ENCODE data around the gene KCNH4.
"Not testable (repeated sequence)": the region's sequence is repeated elsewhere in the genome, so short reads cannot be mapped to it uniquely, and the experiment has no call there.

KCNH4 gene

GRCh38 chr17:42160531-42160910 is 20.4 kb downstream of the KCNH4 start:
- CTCF ChIA-PET, result interaction anchor here (0.6 kb wide), 2 partner anchors 41 to 373 kb away, joined by 3 to 4 read pairs; no protein-coding TSS in a partner anchor
- no peak overlapping the region for H3K27ac ChIP-seq
- POLR2A ChIA-PET (ENCODE audit: low non-redundant PET), result no interaction called here
- TF ChIP-seq CTCF (conservative IDR thresholded peaks at IDR 0.05; ENCODE audit: low read depth), result no peak
- no peak for DNase-seq (ENCODE audit: low spot score)

GRCh38 chr17:42159796-42160530 is 21.0 kb downstream of the KCNH4 start:
- CTCF ChIA-PET, result interaction anchor here (0.6 kb wide), 1 partner anchor 41 kb away, joined by 3 read pairs; no protein-coding TSS in a partner anchor
- POLR2A ChIA-PET (ENCODE audit: low non-redundant PET), result interaction anchor here (0.6 kb wide), 1 partner anchor 154 kb away, joined by 3 read pairs; no protein-coding TSS in a partner anchor
- DNase-seq (ENCODE audit: low spot score), result no peak
- no peak for TF ChIP-seq CTCF (conservative IDR thresholded peaks at IDR 0.05; ENCODE audit: low read depth)
- no peak overlapping the region for H3K27ac ChIP-seq

- peak overlapping the region; percentile 68 for H3K27ac ChIP-seq
- DNase-seq (ENCODE audit: low spot score), result no peak
- TF ChIP-seq CTCF (conservative IDR thresholded peaks at IDR 0.05; ENCODE audit: low read depth), result no peak
- CTCF ChIA-PET, result no interaction called here
- POLR2A ChIA-PET (ENCODE audit: low non-redundant PET), result no interaction called here
Observed at GRCh38 chr17:42155614-42156045, 25.3 kb downstream of the KCNH4 start.

- peak overlapping the region; percentile 68 for H3K27ac ChIP-seq
- TF ChIP-seq CTCF (conservative IDR thresholded peaks at IDR 0.05; ENCODE audit: low read depth), result no peak
- ChIA-PET CTCF (no interaction called here), POLR2A (ENCODE audit: low non-redundant PET) (no interaction called here)
- no peak for DNase-seq (ENCODE audit: low spot score)
Observed at GRCh38 chr17:42153919-42154742, 26.8 kb downstream of the KCNH4 start.

GRCh38 chr17:42146911-42147607 is 33.9 kb downstream of the KCNH4 start:
- ChIA-PET CTCF (no interaction called here), POLR2A (ENCODE audit: low non-redundant PET) (no interaction called here)
- no peak overlapping the region for H3K27ac ChIP-seq
- no peak for DNase-seq (ENCODE audit: low spot score)
- no peak for TF ChIP-seq CTCF (conservative IDR thresholded peaks at IDR 0.05; ENCODE audit: low read depth)

- POLR2A ChIA-PET (ENCODE audit: low non-redundant PET), result not testable (repeated sequence)
- CTCF ChIA-PET, result interaction anchor here (1.0 kb wide), 1 partner anchor 11 kb away, joined by 4 read pairs; no protein-coding TSS in a partner anchor
Observed at GRCh38 chr17:42143138-42143537, 37.8 kb downstream of the KCNH4 start.

More at GRCh38 chr17:42143138-42143537, 37.8 kb downstream of the KCNH4 start:
- DNase-seq (ENCODE audit: low spot score); H3K27ac ChIP-seq: not testable (repeated sequence)
